ENCODE results near the gene FOXO3. TPM values are rescaled to one million over a fixed set of nuclear protein-coding genes. Genes with fewer than 3 reads are reported as not detected.
A peak's percentile ranks its signal among the peaks of the same experiment; 100 is the strongest.

Gene FOXO3
- total and polyA plus RNA-seq, 2 of the 8 experiments (the other 6 are each of a cell fraction or from before 2014, with no cell fraction given) = 13.1 to 19.3 TPM

DNA sequence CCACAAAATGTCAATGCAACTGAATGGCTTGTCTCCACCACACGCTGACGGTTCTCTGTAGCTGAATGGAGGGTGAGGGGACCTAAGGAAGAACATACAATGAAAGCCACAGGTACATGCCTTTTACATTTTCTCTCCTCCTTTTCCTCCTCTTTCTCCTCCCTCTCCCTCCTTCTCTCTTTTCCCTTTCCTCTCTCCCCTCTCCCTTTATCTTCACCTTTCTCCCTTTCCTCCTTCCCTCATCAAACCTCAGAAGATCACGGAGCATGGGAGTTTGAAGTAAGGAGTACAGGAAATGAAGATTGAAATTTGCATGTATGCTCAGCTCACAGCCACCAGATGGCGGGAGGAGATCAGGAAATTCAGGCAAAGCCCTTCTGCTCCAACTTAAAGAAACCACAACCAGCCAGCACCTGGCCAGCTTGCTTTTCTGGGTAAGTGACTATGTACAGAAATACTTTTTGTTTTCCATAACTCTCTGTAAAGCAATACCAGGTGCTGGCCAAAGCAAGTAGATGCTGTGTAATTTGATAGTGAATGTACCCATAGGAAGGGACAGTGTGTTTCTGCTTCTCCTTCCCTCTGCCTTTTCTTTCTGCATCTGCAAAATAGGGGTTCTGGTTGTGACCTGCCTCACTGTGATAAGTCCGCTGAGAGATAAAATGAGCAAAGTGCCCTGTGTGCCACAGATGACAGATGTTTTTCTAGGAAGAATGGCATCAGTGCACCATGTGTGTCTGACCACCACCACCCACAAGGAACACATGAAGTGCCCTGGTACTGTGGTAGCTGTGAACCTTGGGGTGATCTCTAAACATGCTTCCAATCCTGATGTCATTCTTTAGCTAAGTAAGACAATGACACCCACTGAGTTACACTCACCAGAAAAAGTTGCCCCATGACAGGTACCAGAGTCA lies 18.6 kb upstream of the FOXO3 start:
- no peaks in the 10 kb centered on the region for H3K79me1 ChIP-seq (ENCODE audit: low read depth, low read length)
- H4K8ac ChIP-seq (ENCODE audit: extremely low read depth, insufficient read depth, low read length) = no peak overlapping the region
- H3K27me3 ChIP-seq (replicated peaks in 1 of 4; ENCODE audit: control insufficient read depth in 3 of 4, extremely low read depth in 1 of 4, insufficient read depth in 3 of 4, low read length in 3 of 4) = no peaks in the 10 kb centered on the region
- H4K20me1 ChIP-seq (replicated peaks in 1 of 2; ENCODE audit: control insufficient read depth in 1 of 2, insufficient read depth in 2 of 2, low read length in 2 of 2) = no peaks in the 10 kb centered on the region
- no peak overlapping the region for H3K56ac ChIP-seq (replicated peaks; ENCODE audit: insufficient read length, low read depth, low read length)
- H2BK120ac ChIP-seq (replicated peaks; ENCODE audit: low read depth, low read length) = no peak overlapping the region
- H3K27ac ChIP-seq (ENCODE audit: low read depth, low read length) = no peak overlapping the region
- H3K36me3 ChIP-seq (ENCODE audit: control insufficient read depth in 2 of 4, insufficient read depth in 4 of 4, low read length in 3 of 4) = no peaks in the 10 kb centered on the region
- FAIRE-seq (peak; percentile 100), DNase-seq (ENCODE audit: low read depth in 1 of 2, low spot score in 2 of 2) (peak; percentile 59 to 72)
- no peak overlapping the region for H3K18ac ChIP-seq (ENCODE audit: extremely low read depth, low read length)
- no peak overlapping the region for H2BK5ac ChIP-seq (ENCODE audit: low read depth, low read length)
- no peaks in the 10 kb centered on the region for H3K9me3 ChIP-seq (ENCODE audit: insufficient read depth in 2 of 2, low read depth in 1 of 2, low read length in 1 of 2)
- H3K23me2 ChIP-seq (ENCODE audit: low read depth, low read length) = no peaks in the 10 kb centered on the region
- H2BK15ac ChIP-seq (ENCODE audit: low read length) = no peak overlapping the region; the same call in 1 of the 2 replicates
- no peaks in the 10 kb centered on the region for H3K79me2 ChIP-seq (ENCODE audit: control insufficient read depth in 1 of 2, insufficient read depth in 2 of 2, low read length in 2 of 2)
- no peak overlapping the region for H2AK5ac ChIP-seq (ENCODE audit: low read depth, low read length)
- no peak overlapping the region for H3K14ac ChIP-seq (ENCODE audit: insufficient read length)
- peak overlapping the region in 1 of 2 experiments; percentile 43; a peak in 2 of 4 replicates for H3K4me2 ChIP-seq (ENCODE audit: insufficient read depth in 1 of 2, low read depth in 2 of 2, low read length in 2 of 2)
- CTCF ChIA-PET (ENCODE audit: partially characterized antibody) = interaction anchor here (0.5 to 8.0 kb wide), 63 partner anchors 9 to 918 kb away, joined by 3 to 117 read pairs (median 5); partner anchors contain the start of gene ARMC2
- H3K9ac ChIP-seq (replicated peaks in 1 of 4; ENCODE audit: extremely low read depth in 1 of 4, low read depth in 3 of 4, low read length in 3 of 4) = no peak overlapping the region
- H2AFZ ChIP-seq (ENCODE audit: low read length) = peak overlapping the region; percentile 100
- no peak overlapping the region for H2BK20ac ChIP-seq (ENCODE audit: low read length)
- TF ChIP-seq, protein P1, sequence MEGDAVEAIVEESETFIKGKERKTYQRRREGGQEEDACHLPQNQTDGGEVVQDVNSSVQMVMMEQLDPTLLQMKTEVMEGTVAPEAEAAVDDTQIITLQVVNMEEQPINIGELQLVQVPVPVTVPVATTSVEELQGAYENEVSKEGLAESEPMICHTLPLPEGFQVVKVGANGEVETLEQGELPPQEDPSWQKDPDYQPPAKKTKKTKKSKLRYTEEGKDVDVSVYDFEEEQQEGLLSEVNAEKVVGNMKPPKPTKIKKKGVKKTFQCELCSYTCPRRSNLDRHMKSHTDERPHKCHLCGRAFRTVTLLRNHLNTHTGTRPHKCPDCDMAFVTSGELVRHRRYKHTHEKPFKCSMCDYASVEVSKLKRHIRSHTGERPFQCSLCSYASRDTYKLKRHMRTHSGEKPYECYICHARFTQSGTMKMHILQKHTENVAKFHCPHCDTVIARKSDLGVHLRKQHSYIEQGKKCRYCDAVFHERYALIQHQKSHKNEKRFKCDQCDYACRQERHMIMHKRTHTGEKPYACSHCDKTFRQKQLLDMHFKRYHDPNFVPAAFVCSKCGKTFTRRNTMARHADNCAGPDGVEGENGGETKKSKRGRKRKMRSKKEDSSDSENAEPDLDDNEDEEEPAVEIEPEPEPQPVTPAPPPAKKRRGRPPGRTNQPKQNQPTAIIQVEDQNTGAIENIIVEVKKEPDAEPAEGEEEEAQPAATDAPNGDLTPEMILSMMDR (IDR thresholded peaks at IDR 0.05; ENCODE audit: control extremely low read depth in 1 of 3, insufficient read depth in 1 of 3, low read depth in 1 of 3, low read length in 3 of 3) = peak; percentile 45 to 91 (median 90)
- TF ChIP-seq RNF2 (IDR thresholded peaks at IDR 0.05; ENCODE audit: borderline replicate concordance, low read depth, low read length, missing control alignments, poor library complexity, severe bottlenecking) (no peak), POLR2A (IDR thresholded peaks at IDR 0.05; ENCODE audit: control extremely low read depth in 1 of 2, low read depth in 2 of 2, low read length in 2 of 2) (no peak), RAD21 (IDR thresholded peaks at IDR 0.05 in 1 of 2, conservative IDR thresholded peaks at IDR 0.05 in 1 of 2; ENCODE audit: low read depth in 2 of 2, low read length in 2 of 2) (peak; percentile 99)
- 50% methylated on average over 5 of the region's 5 CpGs; no CpG with 5 or more reads in 1 of the 2 experiments for WGBS, 2 experiments (ENCODE audit: extremely low coverage in 1 of 2, insufficient coverage in 1 of 2, insufficient read length in 1 of 2, insufficient replicate concordance in 2 of 2, low coverage in 1 of 2, low lambda C conversion rate in 2 of 2, missing lambda C conversion rate in 1 of 2)
- H3K4ac ChIP-seq (replicated peaks; ENCODE audit: insufficient read length, low read depth, low read length) = no peak overlapping the region
- H4K5ac ChIP-seq (ENCODE audit: insufficient read length, low read depth, low read length) = no peak overlapping the region
- H3K4me3 ChIP-seq (ENCODE audit: extremely low read depth in 1 of 4, insufficient read depth in 2 of 4, low read depth in 3 of 4, low read length in 4 of 4) = peak overlapping the region in 1 of 4 experiments; percentile 26; a peak in 1 of 8 replicates
- no peak overlapping the region for H3K23ac ChIP-seq (ENCODE audit: insufficient read length)
- POLR2A ChIA-PET (ENCODE audit: partially characterized antibody) = interaction anchor here (1.0 kb wide), 2 partner anchors 15 to 297 kb away, joined by 3 read pairs; no protein-coding TSS in a partner anchor
- H2BK12ac ChIP-seq (ENCODE audit: low read depth, low read length) = no peak overlapping the region
- H4K91ac ChIP-seq (replicated peaks; ENCODE audit: insufficient read length, low read length) = peak overlapping the region; percentile 19
- peaks cover 0 to 9% (median 1%) of the 10 kb centered on the region in 4 experiments; a peak in 3 of 7 replicates for H3K4me1 ChIP-seq (replicated peaks in 1 of 4; ENCODE audit: control insufficient read depth in 3 of 4, insufficient read depth in 4 of 4, low read length in 3 of 4)
